WERI-Rb-1 (cell line): Measurements from ENCODE around the gene REC114.
"Not testable (repeated sequence)": the region's sequence is repeated elsewhere in the genome, so short reads cannot be mapped to it uniquely, and the experiment has no call there.

ENCODE experiments used
- DNase-seq: peaks from one replicate; pipeline ENCODE4 v3.0.0-alpha.2; 2020
- H3K27ac ChIP-seq: fragments of 250-450 bp; sonication (Bioruptor Pico); 2 replicates; pipeline ENCODE4 v1.5.1; 2020; ENCODE audit warnings: mild to moderate bottlenecking, moderate library complexity
- H3K27me3 ChIP-seq: fragments of 250-450 bp; sonication (Bioruptor Pico); 2 replicates; pipeline ENCODE4 v1.5.1; 2021; ENCODE audit warnings: mild to moderate bottlenecking, low read depth, moderate library complexity; ENCODE audit not compliant: insufficient read depth, severe bottlenecking
- H3K36me3 ChIP-seq: fragments of 250-450 bp; sonication (Bioruptor Pico); 2 replicates; pipeline ENCODE4 v1.5.1; 2020; ENCODE audit warnings: mild to moderate bottlenecking, moderate library complexity
- H3K4me3 ChIP-seq: 2 replicates; pipeline ENCODE4 v1.5.1; 2011; ENCODE audit warnings: low read depth, mild to moderate bottlenecking, control low read depth, low read length
- H3K9me3 ChIP-seq: fragments of 250-450 bp; sonication (Bioruptor Pico); 2 replicates; pipeline ENCODE4 v1.5.1; 2021; ENCODE audit warnings: mild to moderate bottlenecking, moderate library complexity; ENCODE audit not compliant: severe bottlenecking
- CTCF ChIP-seq: IDR thresholded peaks from 2 replicates; pipeline ENCODE4 v1.5.1; 2011; ENCODE audit warnings: low read depth, mild to moderate bottlenecking, control low read depth, inconsistent platforms, low read length

Gene REC114

DNA sequence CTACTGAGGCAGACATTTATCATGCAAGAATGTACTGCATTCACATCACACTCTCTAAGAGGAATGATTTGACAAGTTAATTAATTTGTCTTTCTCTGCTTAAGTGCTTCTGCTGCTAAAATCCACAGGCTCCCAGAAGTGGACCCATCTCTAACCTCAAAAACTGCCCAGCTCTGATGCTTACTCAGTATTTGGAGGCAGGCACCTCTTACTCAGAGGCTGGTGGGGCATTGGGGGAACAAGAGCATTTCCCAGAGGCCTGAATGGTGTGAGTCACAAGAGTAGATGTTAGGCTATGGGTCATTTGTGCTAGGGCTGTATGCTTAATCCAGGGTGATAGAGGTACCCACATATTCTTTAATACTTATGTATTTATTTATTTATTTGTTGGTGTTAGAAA, 39.8 kb upstream of the REC114 start:
- no peaks in the 10 kb centered on the region for H3K36me3 ChIP-seq
- no peak overlapping the region for H3K4me3 ChIP-seq
- no peak overlapping the region for H3K27ac ChIP-seq
- no peaks in the 10 kb centered on the region for H3K27me3 ChIP-seq
- no peaks in the 10 kb centered on the region for H3K9me3 ChIP-seq
- no peak for TF ChIP-seq CTCF
- no peak for DNase-seq

- TF ChIP-seq CTCF: no peak
- Histone ChIP-seq H3K9me3 (peaks cover 3% of the 10 kb centered on the region), H3K36me3 (no peaks in the 10 kb centered on the region), H3K27ac (no peak overlapping the region), H3K27me3 (no peaks in the 10 kb centered on the region), H3K4me3 (no peak overlapping the region)
- DNase-seq: no peak
Observed at GRCh38 chr15:73414876-73415275, 28.1 kb upstream of the REC114 start.

GRCh38 chr15:73424506-73424905, 18.5 kb upstream of the REC114 start:
- H3K27me3 ChIP-seq: no peaks in the 10 kb centered on the region

GRCh38 chr15:73425510-73425909, 17.5 kb upstream of the REC114 start:
- Histone ChIP-seq H3K27ac (no peak overlapping the region), H3K4me3 (no peak overlapping the region)
- TF ChIP-seq CTCF: no peak

More at GRCh38 chr15:73424506-73424905, 18.5 kb upstream of the REC114 start:
- H3K4me3 ChIP-seq: no peak overlapping the region
- no peaks in the 10 kb centered on the region for H3K9me3 ChIP-seq
- no peaks in the 10 kb centered on the region for H3K36me3 ChIP-seq
- no peak overlapping the region for H3K27ac ChIP-seq
- no peak for DNase-seq
- TF ChIP-seq CTCF: no peak

DNA sequence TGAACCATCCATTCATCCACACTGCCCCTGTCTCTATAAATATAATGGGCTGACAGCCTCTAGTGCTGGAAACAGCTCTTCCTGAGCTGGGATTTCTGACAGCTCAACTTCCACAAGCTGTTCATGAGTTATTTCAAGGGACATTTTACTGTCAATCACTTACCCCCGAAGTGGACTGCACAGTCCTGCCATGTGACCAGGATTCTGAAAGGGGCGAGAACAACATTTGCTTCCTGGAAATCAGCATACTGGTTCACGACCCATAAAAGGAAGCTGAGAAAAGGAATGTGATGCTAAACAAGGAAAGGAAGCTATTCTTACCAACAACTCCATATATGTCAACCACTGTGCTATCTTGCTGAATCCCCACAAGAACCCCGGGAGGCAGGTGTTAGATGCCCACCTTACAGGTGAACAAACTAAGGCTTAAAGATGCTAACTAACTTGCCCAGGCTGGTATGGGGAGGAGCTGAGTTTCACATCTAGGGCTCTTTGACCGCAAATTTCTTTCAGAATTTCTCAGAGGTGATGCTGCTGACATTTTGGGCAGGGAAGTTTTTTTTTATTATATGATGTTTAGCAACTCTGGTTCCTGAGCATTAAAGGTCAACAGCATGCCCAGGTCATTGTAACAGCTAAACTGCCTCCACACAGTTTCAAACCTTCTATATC, 16.5 kb upstream of the REC114 start:
- DNase-seq: no peak
- no peak for TF ChIP-seq CTCF
- H3K27ac ChIP-seq: no peak overlapping the region
- no peaks in the 10 kb centered on the region for H3K27me3 ChIP-seq
- no peak overlapping the region for H3K4me3 ChIP-seq
- H3K36me3 ChIP-seq: no peaks in the 10 kb centered on the region
- H3K9me3 ChIP-seq: no peaks in the 10 kb centered on the region

More at GRCh38 chr15:73425510-73425909, 17.5 kb upstream of the REC114 start:
- H3K36me3 ChIP-seq: no peaks in the 10 kb centered on the region
- no peak for DNase-seq
- no peaks in the 10 kb centered on the region for H3K9me3 ChIP-seq
- no peaks in the 10 kb centered on the region for H3K27me3 ChIP-seq

DNA sequence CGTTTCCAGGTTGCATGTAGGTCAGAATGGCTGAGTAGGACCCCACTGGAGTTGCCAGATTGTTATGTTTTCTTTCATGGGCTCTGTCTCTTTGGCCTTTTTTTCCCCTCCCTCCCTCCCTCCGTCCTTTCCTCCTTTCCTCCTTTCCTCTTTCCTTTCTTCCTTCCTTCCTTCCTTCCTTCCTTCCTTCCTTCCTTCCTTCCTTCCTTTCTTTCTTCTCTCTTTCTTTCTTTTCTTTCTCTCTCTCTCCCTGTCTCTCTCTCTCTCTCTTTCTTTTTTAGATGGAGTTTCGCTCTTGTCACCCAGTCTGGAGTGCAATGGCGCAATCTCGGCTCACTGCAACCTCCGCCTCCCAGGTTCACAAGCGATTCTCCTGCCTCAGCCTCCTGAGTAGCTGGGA, 11.6 kb upstream of the REC114 start:
- not testable (repeated sequence) for H3K9me3 ChIP-seq, DNase-seq, H3K4me3 ChIP-seq, H3K27ac ChIP-seq, H3K27me3 ChIP-seq, H3K36me3 ChIP-seq
